GM18907 (cell line): ENCODE data around the gene IQSEC1.

Source experiments
- ATAC-seq: cut with Tn5 transposase; IDR thresholded peaks from one replicate; pipeline ENCODE4 v1.9.1; 2021; ENCODE audit warnings: mild to moderate bottlenecking, moderate library complexity; ENCODE audit not compliant: unreplicated experiment

Gene IQSEC1

DNA sequence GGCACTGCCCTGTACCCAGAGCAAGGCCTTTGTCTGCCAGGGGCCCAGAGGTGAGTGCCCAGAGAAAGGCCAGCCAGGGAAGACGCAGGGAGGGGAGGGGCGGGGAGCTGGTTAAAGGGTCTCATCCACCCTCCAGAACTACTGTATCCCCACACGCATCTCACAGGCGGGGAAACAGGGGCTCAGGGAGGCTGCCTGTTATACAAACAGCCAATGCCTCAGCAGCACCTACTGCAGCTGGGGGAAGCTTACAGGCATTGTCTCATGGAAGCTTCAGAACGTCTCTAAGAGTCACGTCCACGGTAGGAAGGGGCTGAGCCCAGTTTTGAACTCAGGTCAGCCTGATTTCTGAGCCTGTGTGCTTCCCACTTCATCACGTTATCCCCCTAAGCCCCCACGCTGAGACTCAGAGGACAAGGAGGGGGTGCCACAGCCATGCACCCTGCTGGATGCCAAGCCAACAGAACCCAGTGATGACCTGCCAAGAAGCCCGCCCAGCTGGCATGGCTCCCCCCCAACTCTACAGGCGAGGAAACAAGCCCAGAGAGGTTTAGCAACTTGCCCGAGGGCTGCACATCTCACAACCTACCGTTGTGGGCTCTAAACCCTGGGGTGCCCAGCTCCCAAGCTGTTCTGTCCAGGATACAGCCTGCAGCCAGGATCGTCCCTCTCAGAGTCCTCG is 54.5 kb downstream of the IQSEC1 start:
- no peak for ATAC-seq

DNA sequence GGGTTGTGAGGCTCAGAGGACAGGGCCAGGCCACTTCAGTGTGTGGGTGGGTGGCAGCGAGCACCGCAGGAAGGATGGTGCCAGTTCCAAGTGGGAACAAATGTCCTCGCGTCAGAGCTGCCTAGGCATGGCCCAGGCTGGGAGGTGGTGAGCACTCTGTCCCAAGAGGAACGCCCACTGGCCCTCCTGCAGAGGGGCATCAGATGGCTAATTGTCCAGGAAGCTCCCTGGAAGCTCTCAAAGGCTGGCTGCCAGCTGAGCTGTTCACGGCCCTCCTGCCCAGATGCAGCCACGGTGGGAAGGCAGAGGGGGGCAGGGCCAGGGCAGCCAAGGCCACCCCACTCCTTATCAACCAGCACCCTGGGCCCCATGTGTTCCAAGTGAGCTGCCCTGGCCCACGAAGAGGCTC is 55.2 kb downstream of the IQSEC1 start:
- ATAC-seq, result no peak

DNA sequence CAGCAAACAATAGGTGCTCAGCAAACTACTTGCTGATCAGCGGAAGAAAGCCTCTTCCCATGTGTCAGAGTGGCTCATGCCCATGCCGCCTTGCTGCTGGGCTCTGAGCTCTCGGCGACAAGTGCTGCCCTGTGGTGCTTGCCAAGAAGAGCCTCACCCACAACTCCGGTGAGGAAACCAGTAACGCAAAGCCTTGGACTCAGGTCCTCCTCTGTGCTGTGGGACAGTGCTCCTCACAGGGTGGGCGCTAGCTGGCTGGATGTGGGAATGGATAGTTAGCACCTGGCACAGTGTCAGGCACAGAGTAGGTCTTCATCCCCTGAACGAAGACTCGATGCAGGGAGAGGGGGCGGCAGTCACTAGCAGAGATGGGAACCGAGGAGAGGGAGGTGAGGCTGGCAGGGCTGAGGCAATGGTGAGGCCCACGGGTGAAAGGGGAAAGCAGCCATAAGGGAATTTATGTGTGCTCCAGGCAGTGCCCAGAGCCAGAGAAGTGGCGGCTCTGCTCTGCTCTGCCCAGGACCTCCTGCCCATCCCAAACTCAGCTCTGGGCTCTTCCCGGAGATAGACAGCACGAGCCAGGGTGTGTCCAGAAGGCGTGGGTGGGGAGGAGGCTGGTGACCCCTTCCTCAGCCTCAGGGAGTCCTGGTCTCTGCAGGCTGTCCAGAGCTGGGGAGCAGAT is 55.7 kb downstream of the IQSEC1 start:
- ATAC-seq, result no peak

DNA sequence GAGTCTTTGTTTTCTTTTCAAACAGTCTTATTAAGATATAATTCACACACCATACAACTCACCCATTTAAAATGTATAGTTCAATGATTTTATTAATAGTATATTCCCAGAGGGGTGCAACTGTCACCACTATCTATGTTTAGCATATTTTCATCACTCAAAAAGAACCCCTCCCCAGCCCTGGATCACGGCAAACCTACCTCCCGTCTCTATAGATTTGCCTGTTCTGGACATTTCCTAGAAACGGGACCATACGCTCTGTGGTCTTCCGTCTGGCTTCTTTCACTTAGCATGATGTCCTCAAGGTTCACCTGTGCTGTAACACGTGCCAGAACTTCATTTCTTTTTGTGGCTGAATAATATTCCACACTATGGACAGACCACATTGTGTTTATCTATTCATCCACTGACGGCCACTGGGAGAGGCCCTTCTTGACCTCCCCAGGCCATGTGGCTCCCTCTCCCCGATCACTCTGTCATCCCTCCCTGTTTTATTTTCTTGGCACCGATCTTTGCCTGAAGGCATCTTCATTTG is 56.4 kb downstream of the IQSEC1 start:
- no peak for ATAC-seq

DNA sequence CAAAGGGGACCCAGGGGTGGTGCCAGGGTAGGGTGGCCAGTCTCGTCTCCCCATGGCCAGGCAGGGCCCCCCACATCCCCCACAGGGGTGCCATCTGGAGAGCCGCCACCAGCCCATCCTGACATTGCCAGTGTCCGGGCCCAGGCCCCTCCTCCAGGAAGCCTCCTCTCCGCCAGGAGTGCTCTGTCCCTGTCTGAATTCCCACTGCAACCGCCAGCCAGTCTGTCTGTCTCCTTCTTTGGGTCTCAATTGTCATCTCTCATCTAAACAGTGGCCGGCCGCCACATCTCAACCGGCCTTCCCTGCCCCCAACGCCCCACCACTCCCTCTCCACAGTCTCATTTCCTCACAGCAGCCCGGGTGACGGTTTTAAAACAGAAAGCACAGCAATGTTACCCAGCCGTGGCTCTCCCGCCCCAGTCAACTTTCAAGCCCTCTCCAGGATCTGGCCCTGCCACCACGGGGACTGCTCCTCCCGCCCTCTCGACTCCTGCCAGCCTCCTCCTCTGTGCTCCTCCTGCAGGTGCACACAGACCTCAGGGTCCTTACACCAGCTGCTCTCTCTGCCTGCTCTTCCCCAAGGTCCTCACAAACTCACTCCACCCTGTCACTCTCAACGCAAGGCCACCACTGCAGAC is 57.0 kb downstream of the IQSEC1 start:
- ATAC-seq, result peak; percentile 43

DNA sequence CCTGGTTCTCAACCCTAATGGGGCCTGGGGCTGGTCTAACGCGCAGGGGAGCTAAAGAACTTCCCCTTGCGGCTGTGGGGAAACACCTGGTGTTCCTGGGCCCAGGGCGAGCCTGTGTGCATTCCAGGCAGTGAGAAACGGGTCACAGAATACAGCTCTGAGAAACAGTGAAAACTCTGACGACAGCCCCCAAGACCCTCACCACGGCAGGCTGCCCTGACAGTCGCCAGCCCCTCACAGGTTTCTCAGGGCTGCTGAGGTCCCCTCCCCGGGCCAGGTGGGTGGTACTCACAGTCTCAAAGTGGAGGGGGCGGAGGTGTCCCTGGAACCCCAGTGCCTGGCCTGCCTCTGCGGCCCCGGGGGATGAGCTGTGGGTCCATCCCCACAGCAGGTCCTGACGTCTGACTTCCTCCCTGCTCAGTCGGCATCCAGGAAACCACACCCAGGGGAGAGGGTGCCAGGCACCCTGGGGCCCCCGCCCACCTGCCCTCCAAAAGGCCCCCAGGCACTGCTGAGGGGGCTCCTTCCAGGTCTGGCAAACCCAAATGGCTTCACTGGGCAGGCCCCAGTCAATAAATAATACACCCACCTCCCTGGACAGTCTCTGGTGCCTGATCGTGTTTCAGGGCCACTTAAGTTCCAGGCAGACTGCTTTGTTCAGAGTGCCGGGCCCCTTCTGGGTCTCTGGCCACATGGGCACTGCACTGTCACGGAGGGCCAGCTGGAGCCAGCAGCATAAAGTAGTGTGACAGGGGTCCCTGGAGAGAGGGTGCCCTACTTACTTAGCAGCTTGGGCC is 57.7 kb downstream of the IQSEC1 start:
- ATAC-seq, result peak; percentile 29

DNA sequence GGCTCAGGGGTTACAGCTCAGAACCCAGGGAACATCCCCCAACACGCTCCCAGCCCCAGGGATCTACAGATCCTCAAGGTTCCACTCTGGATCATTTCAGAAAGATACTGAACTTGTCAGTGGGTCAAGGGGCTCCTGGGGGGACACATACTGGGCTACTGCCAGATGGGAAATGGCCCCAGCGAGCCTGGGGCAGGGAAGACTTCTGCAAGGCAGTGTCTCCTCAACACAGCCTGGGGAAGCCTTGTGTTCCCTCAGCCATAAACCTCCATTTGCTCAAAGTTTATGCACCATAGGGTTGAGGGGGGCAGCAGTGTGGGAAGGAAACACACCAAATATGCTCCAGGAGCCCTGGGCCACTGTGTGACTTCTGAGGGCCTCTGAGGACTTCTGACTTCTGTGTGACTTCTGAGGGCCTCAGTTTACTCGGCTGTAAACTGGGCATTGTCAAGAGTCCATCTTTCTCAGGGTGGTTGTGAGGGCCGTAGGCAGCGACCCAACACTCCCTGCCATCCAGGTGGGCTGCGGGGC is 58.4 kb downstream of the IQSEC1 start:
- ATAC-seq, result no peak

DNA sequence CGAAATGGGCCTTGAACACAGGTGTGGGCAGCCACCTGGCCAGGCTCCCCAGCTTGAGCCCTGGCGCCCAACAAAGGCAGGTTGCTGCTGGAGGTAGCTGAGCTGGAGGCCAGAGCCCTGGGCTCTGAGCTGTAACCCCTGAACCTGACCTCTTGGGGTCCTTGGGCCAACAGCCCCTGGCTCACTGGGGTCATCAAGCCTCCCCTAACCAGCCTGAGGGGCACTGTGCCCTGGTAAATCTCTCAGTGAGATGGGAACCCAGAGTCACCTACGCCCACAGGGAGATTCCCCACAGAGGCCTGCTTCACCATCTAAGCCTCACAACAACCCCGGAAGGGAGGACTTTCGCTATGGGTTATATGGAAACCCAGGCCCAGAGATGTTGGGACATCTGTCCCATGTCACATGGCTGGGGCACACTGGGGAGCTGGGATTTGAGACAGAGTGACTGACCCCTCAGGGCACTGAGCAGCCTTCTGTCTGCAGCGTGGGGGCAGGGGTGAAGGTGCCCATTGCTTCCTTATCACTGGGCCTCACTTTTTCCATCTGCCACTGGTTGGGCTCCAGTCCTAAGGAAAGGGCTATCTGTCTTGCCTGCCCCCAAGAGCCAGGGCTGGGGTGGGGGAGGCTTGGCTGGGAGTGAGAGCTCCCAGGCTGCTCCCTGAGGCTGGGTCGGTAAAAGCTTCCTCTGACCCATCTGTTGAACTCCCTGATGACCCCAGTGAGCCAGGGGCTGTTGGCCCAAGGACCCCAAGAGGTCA is 59.1 kb downstream of the IQSEC1 start:
- no peak for ATAC-seq

DNA sequence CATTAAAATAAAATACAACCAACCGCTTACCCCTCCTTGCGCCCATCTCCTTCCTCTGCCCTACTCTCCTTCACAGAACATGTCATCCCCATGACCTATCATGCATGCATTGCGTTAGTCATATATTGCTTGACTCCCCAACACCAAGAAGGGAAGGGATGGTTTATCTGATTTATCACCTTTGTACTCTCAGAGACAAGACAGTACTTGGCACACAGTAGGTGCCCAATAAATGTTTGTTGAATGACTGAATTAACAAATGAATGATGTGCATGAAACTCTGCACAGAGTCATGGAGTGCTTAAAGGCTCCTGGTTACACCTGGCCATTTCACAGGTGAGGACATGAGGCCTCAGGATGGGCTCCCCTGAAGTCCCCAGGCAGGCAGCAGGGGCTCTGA is 59.7 kb downstream of the IQSEC1 start:
- ATAC-seq, result no peak

DNA sequence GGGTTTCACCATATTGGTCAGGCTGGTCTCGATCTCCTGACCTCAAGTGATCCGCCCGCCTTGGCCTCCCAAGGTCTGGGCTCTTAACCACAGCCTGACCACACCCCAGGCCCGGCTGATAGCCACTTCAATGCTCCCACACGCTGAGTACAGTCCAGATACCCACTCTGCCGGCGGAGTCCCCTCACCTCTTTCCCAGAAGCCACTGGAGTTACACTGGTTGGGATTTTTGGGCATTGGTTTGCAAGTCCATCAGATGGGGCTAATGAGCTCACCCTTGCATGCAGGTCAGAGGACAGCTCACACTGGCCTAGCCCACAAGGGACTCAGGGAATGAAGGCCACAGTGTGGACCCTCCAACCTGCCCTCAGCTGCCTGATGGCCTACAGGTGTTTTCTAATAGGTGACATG is 60.1 kb downstream of the IQSEC1 start:
- ATAC-seq, result no peak

DNA sequence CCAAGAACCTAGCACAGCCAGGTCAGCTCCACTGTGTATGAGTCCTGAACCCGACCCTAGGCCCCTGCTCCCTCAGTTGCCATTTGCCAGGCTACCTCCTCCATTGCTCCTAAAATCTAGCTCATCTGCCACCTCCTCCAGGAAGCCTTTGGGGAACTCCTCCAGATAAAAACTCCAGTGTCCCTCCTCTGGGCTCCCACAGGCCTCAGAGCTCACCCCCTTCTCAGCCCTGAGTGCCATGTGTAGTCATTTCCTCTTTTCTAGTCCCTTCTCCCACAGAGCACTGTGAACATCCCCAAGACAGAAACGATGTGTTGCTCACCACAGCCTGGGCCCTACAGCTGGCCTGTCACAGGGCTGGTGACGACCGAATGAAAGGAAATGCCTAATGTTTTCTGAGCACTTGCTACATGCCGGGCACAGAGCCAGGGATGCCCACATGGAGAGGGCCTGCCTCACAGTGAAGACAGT is 61.0 kb downstream of the IQSEC1 start:
- peak; percentile 37 for ATAC-seq

DNA sequence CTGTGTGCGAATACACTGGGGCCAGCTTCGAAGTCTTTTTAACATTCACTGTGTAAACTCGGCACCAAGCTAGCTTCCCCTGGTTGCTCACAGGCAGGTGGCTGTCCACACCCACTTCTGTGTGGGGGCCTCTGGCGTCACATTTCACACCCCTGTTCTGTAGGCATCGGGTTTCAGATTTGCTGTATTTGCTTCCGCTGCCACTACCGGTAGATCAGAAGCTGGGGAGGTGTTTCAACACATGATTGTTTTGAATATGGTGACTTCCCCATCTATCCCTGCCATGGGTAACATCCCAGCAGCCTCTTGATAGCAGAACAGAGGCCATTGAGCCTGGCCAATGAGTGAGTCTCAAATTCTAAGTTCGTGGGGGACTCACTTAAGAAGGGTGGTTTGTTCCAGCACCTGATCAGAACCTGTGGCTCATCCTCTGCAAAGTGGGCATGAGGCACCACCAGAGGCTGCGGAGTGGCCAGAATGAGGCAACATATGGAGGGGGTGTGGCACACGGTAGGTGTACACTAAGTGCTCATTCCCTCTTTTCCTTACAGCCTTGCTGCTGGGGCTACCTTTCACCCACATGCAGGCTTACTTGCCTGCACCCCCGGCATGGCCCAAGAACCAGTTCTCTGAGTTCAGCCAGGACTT is 61.5 kb downstream of the IQSEC1 start:
- peak; percentile 41 for ATAC-seq

DNA sequence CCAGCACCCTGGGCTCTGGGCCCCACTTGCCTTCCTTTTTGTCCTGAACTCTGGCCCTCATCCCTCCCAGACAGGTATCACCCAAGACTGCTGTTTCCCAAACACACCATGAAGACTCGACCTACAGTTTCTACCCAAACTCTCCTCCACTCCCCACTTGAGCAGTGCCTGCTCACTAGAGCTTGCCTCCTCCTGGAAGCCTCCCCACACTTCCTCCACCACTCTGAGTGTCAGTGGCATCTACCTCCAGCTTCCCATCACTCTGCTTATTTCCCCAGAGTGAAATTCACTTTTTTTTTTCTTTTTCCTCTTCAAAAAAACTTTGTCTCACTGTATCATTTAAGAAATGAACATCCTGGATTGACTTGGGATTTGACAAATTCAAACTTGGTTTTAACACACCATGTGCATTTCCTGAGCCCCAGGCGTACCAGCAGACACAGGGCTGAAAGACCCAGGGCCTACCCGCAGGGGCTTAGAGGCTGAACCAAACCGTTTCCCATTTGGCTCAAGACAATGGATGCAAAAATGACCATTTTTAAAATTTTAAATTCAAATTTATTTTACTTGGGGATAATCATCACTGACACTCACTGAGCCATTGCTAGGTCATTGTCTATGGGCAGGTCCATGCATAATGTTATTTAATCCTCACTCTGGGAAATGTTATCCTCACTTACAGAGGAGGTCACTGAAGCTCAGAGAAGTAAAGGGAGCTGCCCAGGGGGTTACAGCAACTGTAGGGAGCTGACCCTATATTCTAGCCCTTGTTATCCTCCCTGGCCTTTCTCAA is 62.3 kb downstream of the IQSEC1 start:
- ATAC-seq, result no peak

DNA sequence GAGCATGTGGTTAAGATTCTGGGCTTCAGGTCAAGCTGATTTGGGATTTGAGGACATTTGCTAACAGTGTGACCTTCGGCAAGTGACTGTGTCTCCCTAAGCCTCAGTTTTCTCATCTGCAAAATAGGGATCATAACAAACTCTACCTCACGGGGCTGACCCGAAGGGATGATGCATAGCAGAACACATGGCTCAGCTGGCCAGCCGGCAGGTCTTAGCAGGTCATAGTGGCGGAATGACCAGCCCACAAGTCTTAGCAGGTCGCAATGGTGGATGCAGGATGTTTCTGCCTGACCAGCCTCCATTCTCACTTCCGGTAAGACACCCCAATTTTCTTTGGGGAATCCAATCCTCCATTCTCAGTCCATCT is 63.3 kb downstream of the IQSEC1 start:
- ATAC-seq, result no peak

DNA sequence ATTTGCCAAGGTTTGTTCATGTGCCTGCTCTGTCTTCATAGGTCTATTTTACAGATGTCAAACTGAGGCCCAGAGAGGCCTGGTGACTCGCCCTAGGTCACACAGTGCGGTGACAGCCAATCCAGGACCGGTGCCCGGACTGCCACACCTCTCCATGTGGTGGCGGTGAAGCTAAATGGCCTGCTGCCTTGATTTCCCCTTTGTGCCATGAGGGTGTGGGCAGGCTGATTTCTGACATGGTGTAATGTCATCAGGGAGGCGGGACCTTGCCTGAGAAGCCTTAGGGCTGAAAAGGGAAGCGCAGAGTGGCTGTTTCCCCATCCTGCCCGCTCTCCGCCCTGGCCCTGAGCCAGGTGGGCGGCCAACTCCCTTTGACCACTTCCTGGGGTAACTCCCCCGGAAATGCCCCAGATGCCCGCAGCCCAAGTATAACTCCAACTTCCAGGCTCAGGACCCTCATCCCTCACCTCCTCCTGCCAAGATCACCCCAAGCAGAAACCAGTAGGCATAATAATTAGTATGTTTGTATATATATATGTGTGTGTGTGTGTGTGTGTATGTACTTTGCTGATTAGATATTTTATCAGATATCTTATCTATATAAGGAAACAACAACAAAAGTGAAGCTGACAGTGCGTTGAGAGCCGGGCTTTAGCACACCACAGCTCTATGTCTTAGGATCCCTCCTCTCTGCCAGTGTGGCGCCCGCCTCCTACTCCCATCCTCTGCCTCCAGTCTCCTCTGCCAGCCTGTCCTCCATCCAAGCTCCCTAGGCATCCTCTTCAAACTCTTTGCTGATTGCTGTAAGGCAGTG is 63.9 kb downstream of the IQSEC1 start:
- peak; percentile 39 for ATAC-seq

DNA sequence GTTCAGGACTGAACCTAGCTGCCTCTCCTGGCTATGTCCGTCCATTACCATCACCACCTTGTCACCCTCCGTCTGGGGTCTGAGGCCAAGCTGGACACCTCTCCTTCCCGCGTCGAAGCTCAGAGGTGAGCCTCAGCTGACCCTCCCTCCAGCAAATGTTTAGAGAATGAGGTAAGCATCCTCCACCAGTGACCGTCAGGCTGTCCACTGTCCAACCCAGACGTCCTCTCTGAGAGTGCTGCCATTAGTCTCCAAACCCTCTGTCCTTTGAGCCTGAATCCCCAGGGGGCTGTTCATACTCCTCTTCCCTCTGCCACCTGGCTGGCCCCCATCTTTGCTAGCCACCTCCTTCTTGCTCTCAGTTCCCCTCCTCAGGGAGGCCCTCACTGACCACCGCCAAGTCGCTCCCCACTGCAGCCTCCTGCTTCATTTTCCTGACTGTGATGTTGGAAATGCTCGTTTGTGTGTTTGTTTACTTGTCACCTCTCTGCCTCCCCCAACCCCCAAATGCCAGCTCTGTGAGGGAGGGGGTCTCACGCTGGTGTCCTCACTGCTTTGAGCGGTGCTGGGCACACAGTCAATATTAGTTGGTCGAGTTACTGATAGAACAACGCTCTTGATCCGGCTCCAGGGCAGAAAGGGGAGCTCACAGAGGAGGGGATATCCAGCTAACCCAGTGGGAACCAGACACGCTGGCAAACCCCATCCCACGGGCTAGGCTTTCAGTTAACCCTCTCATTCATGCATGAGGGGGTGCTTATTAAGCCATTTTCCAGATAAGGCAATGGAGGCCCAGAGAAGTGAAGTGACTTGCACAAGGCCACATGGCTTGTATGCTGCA is 64.9 kb downstream of the IQSEC1 start:
- ATAC-seq, result no peak
